DOHH2 (cell line): ENCODE results near the gene SULT1E1.

Experiments used
- EZH2phosphoT487 ChIP-seq: fragments of 200-600 bp; sonication (generic); IDR thresholded peaks from 2 replicates; pipeline ENCODE4 v1.6.1; 2017; ENCODE audit warnings: borderline replicate concordance, mild to moderate bottlenecking, antibody characterized with exemption, low read length, moderate library complexity, mixed read lengths
- TF ChIP-seq, protein P1 (sequence below): fragments of 200-600 bp; sonication (generic); IDR thresholded peaks from one replicate; pipeline ENCODE4 v1.5.1; 2014; ENCODE audit warnings: antibody characterized with exemption, mild to moderate bottlenecking, low read depth, low read length; ENCODE audit not compliant: poor library complexity, severe bottlenecking

DNA sequence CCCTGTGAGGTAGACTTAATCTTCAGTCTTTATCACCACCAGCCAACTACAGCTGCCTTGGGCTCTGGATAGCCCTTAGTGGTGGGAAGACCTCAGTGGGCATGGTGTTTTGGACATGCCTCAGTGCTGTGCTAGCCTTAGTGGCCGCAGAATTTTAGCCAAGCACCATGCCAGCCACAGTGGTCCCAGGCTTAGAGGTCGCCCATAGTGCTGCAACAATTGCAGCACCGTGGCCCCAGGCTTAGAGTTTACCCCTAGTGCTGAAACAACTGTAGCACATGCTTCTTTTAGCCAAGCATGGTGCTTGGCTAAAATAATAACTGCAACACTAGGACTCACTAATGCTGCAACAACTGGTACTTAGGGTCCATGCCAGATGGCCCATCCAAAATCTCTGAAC lies 60.6 kb downstream of the SULT1E1 start:
- TF ChIP-seq, protein P1, sequence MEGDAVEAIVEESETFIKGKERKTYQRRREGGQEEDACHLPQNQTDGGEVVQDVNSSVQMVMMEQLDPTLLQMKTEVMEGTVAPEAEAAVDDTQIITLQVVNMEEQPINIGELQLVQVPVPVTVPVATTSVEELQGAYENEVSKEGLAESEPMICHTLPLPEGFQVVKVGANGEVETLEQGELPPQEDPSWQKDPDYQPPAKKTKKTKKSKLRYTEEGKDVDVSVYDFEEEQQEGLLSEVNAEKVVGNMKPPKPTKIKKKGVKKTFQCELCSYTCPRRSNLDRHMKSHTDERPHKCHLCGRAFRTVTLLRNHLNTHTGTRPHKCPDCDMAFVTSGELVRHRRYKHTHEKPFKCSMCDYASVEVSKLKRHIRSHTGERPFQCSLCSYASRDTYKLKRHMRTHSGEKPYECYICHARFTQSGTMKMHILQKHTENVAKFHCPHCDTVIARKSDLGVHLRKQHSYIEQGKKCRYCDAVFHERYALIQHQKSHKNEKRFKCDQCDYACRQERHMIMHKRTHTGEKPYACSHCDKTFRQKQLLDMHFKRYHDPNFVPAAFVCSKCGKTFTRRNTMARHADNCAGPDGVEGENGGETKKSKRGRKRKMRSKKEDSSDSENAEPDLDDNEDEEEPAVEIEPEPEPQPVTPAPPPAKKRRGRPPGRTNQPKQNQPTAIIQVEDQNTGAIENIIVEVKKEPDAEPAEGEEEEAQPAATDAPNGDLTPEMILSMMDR, result no peak
- TF ChIP-seq EZH2phosphoT487, result no peak
